Naive thymus-derived CD8-positive, alpha-beta T cell (primary cell): ENCODE data around the gene SLIT1. TPM values are rescaled to one million over a fixed set of nuclear protein-coding genes. Genes with fewer than 3 reads are reported as not detected.

ENCODE experiments used
- polyA plus RNA-seq, 3 donors: library from polyadenylated mRNA; unstranded; fragments of 300-500 nt; fragmentation: Illumina TruSeq; gene quantifications; one replicate each; pipeline ENCODE4 v1.2.3, GENCODE V29; 2021
- total RNA-seq, 8 experiments: library from RNA in 2 of 8; stranded (reverse) in 2 of 8; gene quantifications; one replicate each; pipeline ENCODE4 v1.2.3 and lab custom pipeline; 2021 to 2026

Gene SLIT1
- total and polyA plus RNA-seq, 5 experiments from 2014 or later, result 0.05 to 0.26 (median 0.11) TPM; not detected in 2

Other genes starting within 250 kb of the SLIT1 start
- gene ARHGAP19, start 106.7 kb upstream of the SLIT1 start, total RNA-seq, result 10 to 100 TPM; 13.7 to 19.0 TPM
- 1 to 10 TPM; 5.3 to 5.6 (median 5.3) TPM for gene ARHGAP19, start 106.7 kb upstream of the SLIT1 start, polyA plus RNA-seq
- 10 to 100 TPM; 18.5 to 19.1 TPM for gene FRAT1, start 133.3 kb upstream of the SLIT1 start, total RNA-seq
- 10 to 100 TPM in 2 of 3 donors, 1 to 10 TPM in 1; 7.5 to 12.8 (median 12.7) TPM for gene FRAT1, start 133.3 kb upstream of the SLIT1 start, polyA plus RNA-seq
- gene FRAT2, start 148.8 kb upstream of the SLIT1 start, total RNA-seq, result 10 to 100 TPM; 29.0 to 30.6 TPM
- gene FRAT2, start 148.8 kb upstream of the SLIT1 start, polyA plus RNA-seq, result 10 to 100 TPM in 2 of 3 donors, 1 to 10 TPM in 1; 9.3 to 27.4 (median 23.6) TPM
- 10 to 100 TPM; 25.5 to 27.2 TPM for gene RRP12, start 215.4 kb upstream of the SLIT1 start, total RNA-seq
- 10 to 100 TPM in 1 of 3 donors, 1 to 10 TPM in 2; 8.0 to 17.3 (median 8.3) TPM for gene RRP12, start 215.4 kb upstream of the SLIT1 start, polyA plus RNA-seq
- gene PGAM1, start 240.2 kb upstream of the SLIT1 start, total RNA-seq, result 10 to 100 TPM; 69.6 to 72.4 TPM
- 100 to 1,000 TPM; 191 to 222 (median 193) TPM for gene PGAM1, start 240.2 kb upstream of the SLIT1 start, polyA plus RNA-seq